HepG2 (cell line): ENCODE data around the gene MYO7B. TPM values are rescaled to one million over a fixed set of nuclear protein-coding genes. Genes with fewer than 3 reads are reported as not detected.

Source experiments
- AKAP8 ChIP-seq: sonication (generic); formaldehyde crosslinking; IDR thresholded peaks from 2 replicates; pipeline ENCODE4 v1.5.1; 2020; ENCODE audit warnings: mild to moderate bottlenecking, missing genetic modification reagents
- EED ChIP-seq: sonication (generic); formaldehyde crosslinking; IDR thresholded peaks from 2 replicates; pipeline ENCODE4 v1.5.0; 2020; ENCODE audit warnings: mild to moderate bottlenecking, missing genetic modification reagents
- GTF2F1 ChIP-seq: fragments of 150-350 bp; IDR thresholded peaks from 2 replicates; pipeline ENCODE4 v1.6.1; 2014; ENCODE audit warnings: low read length
- HDAC1 ChIP-seq: sonication (generic); formaldehyde crosslinking; IDR thresholded peaks from 2 replicates; pipeline ENCODE4 v1.5.1; 2020; ENCODE audit warnings: mild to moderate bottlenecking, missing genetic modification reagents
- HES4 ChIP-seq: sonication (generic); formaldehyde crosslinking; IDR thresholded peaks from 2 replicates; pipeline ENCODE4 v1.9.0; 2021; ENCODE audit warnings: mild to moderate bottlenecking, missing genetic modification reagents, borderline replicate concordance
- HNRNPLL ChIP-seq: fragments of 200-400 bp; formaldehyde crosslinking; IDR thresholded peaks from 2 replicates; pipeline ENCODE4 v1.6.1; 2017; ENCODE audit warnings: mild to moderate bottlenecking, low read depth, low read length; ENCODE audit not compliant: poor library complexity, severe bottlenecking
- HOXA7 ChIP-seq: sonication (generic); formaldehyde crosslinking; IDR thresholded peaks from 2 replicates; pipeline ENCODE4 v1.8.1; 2022; ENCODE audit warnings: mild to moderate bottlenecking, missing genetic modification reagents, moderate library complexity
- JUNB ChIP-seq: sonication (generic); formaldehyde crosslinking; IDR thresholded peaks from 2 replicates; pipeline ENCODE4 v1.8.0; 2022; ENCODE audit warnings: missing genetic modification reagents, mild to moderate bottlenecking, borderline replicate concordance
- MIER2 ChIP-seq: IDR thresholded peaks from 2 replicates; pipeline ENCODE4 v1.6.1; 2016; ENCODE audit warnings: missing biosample characterization, missing genetic modification reagents
- PHF8 ChIP-seq: sonication (generic); formaldehyde crosslinking; IDR thresholded peaks from 2 replicates; pipeline ENCODE4 v1.5.0; 2020; ENCODE audit warnings: missing genetic modification reagents
- RBAK ChIP-seq: sonication (generic); formaldehyde crosslinking; IDR thresholded peaks from 2 replicates; pipeline ENCODE4 v1.5.1; 2020; ENCODE audit warnings: mild to moderate bottlenecking, missing genetic modification reagents
- RORA ChIP-seq: sonication (generic); formaldehyde crosslinking; IDR thresholded peaks from 2 replicates; pipeline ENCODE4 v1.5.0; 2020; ENCODE audit warnings: mild to moderate bottlenecking, missing genetic modification reagents, moderate library complexity
- SALL2 ChIP-seq: sonication (generic); formaldehyde crosslinking; IDR thresholded peaks from 2 replicates; pipeline ENCODE4 v1.8.1; 2023; ENCODE audit warnings: mild to moderate bottlenecking, missing genetic modification reagents, inconsistent platforms
- SP2 ChIP-seq: sonication (generic); formaldehyde crosslinking; IDR thresholded peaks from 2 replicates; pipeline ENCODE4 v1.5.1; 2020; ENCODE audit warnings: mild to moderate bottlenecking, missing genetic modification reagents
- SPEN ChIP-seq: sonication (generic); formaldehyde crosslinking; IDR thresholded peaks from 2 replicates; pipeline ENCODE4 v1.5.1; 2020; ENCODE audit warnings: low read depth, mild to moderate bottlenecking, missing genetic modification reagents
- TCF12 ChIP-seq, 2 experiments: fragments of 450-650 bp in 1 of 2; sonication (generic) in 1 of 2; formaldehyde crosslinking in 1 of 2; IDR thresholded peaks; 2 replicates each; pipeline versions ENCODE4 v1.6.1 to v1.8.0; 2017 to 2022; ENCODE audit warnings: antibody characterized with exemption in 1 of 2, mild to moderate bottlenecking in 1 of 2, missing genetic modification reagents in 1 of 2, moderate library complexity in 1 of 2
- ZEB1 ChIP-seq: IDR thresholded peaks from 2 replicates; pipeline ENCODE4 v1.6.1; 2012; ENCODE audit warnings: mild to moderate bottlenecking, low read depth, inconsistent platforms; ENCODE audit not compliant: insufficient replicate concordance
- ZNF713 ChIP-seq: sonication (generic); formaldehyde crosslinking; IDR thresholded peaks from 2 replicates; pipeline ENCODE4 v1.4.0; 2020; ENCODE audit warnings: mild to moderate bottlenecking, missing genetic modification reagents
- ZNF761 ChIP-seq: sonication (generic); formaldehyde crosslinking; conservative IDR thresholded peaks from 2 replicates; pipeline ENCODE4 v1.4.0; 2020; ENCODE audit warnings: mild to moderate bottlenecking, missing genetic modification reagents
- polyA plus RNA-seq, 8 experiments: library from polyadenylated mRNA; depleted of rRNA in 3 of 8; stranded (reverse) in 7 of 8; unstranded in 1 of 8; fragments of >200 nt; fragmentation: Illumina TruSeq in 4 of 8; extraction: Trizol in 4 of 8; gene quantifications; 2 replicates each; pipeline versions ENCODE4 v1.2.1 to v1.2.3, GENCODE V29; 2011 to 2016; ENCODE audit warnings: low read depth in 4 of 8, missing spikeins in 1 of 8, mixed read lengths in 1 of 8; ENCODE audit not compliant: insufficient read depth in 1 of 8
- total RNA-seq, 5 experiments: library from RNA; depleted of rRNA; stranded (reverse); fragments of >200 nt; fragmentation: Illumina TruSeq; extraction: Trizol; gene quantifications; 2 replicates each; pipeline ENCODE4 v1.2.3, GENCODE V29; 2016; ENCODE audit warnings: low read depth in 1 of 5
- TF ChIP-seq, protein P1 (sequence below): sonication (generic); formaldehyde crosslinking; IDR thresholded peaks from 2 replicates; pipeline ENCODE4 v1.8.1; 2023; ENCODE audit warnings: mild to moderate bottlenecking, moderate library complexity, missing genetic modification reagents
- TF ChIP-seq, protein P2 (sequence below): sonication (generic); formaldehyde crosslinking; IDR thresholded peaks from 2 replicates; pipeline ENCODE4 v1.4.0; 2020; ENCODE audit warnings: missing genetic modification reagents
- TF ChIP-seq, protein P3 (sequence below): sonication (generic); formaldehyde crosslinking; IDR thresholded peaks from 2 replicates; pipeline ENCODE4 v1.5.1; 2020; ENCODE audit warnings: mild to moderate bottlenecking, moderate library complexity, missing genetic modification reagents
- TF ChIP-seq, protein P4 (sequence below): sonication (generic); formaldehyde crosslinking; IDR thresholded peaks from 2 replicates; pipeline ENCODE4 v1.5.1; 2020; ENCODE audit warnings: missing genetic modification reagents, mild to moderate bottlenecking, borderline replicate concordance
- TF ChIP-seq, protein P5 (sequence below): sonication (generic); formaldehyde crosslinking; IDR thresholded peaks from 2 replicates; pipeline ENCODE4 v1.5.0; 2020; ENCODE audit warnings: missing genetic modification reagents

The MYO7B gene
- total and polyA plus RNA-seq, 2 of the 13 experiments (the other 11 are each of a cell fraction or from before 2014, with no cell fraction given): not detected

DNA sequence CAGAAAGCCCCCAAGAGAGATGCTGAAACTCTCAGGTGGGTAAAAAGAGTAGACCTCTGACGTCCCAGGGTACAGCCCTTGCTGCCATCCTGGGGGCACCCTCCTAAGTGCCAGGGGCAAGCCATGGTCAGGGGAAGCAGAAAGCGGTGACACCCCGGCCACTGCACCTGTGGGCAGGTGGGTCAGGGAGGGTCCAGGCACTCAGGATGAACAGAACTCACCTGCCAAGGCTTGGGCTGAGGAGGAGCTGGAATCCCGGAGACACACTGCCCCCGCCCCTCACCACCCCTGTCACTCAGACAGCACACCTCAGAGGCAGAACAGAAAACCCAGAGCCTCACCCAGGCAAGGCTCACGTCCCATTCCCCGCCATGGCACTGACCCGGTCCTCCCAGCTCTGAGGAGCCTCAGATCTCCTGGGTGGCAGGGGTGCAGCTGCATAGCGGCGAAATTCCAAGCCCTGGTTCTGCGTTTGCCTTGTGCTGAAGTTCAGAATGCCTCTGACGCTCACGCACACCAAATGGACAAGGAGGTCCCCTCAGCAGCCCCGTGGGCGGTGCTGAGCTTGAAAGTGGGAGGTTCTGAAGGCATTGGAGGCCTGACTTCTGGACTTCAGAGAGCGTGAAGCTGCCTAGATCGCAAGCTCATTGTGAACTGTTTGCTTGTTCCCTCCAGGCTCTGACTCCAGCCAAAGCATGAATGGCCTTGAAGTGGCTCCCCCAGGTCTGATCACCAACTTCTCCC lies 114.7 kb downstream of the MYO7B start (continued):
- TF ChIP-seq, protein P1, sequence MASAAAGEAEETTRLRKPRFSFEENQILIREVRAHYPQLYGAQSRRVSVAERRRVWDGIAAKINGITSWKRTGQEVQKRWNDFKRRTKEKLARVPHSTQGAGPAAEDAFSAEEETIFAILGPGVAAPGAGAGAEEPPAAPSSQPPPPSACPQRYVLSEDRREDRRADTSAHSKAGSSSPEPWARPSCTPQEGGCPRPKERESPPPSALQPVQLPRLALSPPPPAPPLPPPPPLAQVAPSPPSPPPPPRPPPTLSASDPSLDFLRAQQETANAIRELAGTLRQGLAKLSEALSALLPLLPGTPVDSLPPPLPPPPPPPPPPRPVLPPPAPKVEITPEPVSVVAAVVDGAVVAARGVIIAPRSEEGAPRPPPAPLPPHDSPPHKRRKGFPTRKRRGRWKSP (CRISPR knock-in tag): 0 out of 2 replicates have a peak, but pooled peaks have one; percentile 11
- no peak for TF ChIP-seq TCF12 (IDR thresholded peaks at IDR 0.05)
- TF ChIP-seq TCF12 (CRISPR knock-in tag; IDR thresholded peaks at IDR 0.05): no peak
- no peak for TF ChIP-seq SALL2 (CRISPR knock-in tag)
- TF ChIP-seq, protein P2, sequence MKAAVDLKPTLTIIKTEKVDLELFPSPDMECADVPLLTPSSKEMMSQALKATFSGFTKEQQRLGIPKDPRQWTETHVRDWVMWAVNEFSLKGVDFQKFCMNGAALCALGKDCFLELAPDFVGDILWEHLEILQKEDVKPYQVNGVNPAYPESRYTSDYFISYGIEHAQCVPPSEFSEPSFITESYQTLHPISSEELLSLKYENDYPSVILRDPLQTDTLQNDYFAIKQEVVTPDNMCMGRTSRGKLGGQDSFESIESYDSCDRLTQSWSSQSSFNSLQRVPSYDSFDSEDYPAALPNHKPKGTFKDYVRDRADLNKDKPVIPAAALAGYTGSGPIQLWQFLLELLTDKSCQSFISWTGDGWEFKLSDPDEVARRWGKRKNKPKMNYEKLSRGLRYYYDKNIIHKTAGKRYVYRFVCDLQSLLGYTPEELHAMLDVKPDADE (CRISPR knock-in tag): no peak
- TF ChIP-seq, protein P3, sequence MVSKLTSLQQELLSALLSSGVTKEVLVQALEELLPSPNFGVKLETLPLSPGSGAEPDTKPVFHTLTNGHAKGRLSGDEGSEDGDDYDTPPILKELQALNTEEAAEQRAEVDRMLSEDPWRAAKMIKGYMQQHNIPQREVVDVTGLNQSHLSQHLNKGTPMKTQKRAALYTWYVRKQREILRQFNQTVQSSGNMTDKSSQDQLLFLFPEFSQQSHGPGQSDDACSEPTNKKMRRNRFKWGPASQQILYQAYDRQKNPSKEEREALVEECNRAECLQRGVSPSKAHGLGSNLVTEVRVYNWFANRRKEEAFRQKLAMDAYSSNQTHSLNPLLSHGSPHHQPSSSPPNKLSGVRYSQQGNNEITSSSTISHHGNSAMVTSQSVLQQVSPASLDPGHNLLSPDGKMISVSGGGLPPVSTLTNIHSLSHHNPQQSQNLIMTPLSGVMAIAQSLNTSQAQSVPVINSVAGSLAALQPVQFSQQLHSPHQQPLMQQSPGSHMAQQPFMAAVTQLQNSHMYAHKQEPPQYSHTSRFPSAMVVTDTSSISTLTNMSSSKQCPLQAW (CRISPR knock-in tag): 0 out of 2 replicates have a peak, but pooled peaks have one; percentile 1
- TF ChIP-seq ZNF761 (CRISPR knock-in tag): no peak
- TF ChIP-seq MIER2 (CRISPR knock-in tag): 0 out of 2 replicates have a peak, but pooled peaks have one; percentile 0
- no peak for TF ChIP-seq GTF2F1
- TF ChIP-seq HOXA7 (CRISPR knock-in tag): no peak
- no peak for TF ChIP-seq SPEN
- no peak for TF ChIP-seq RBAK
- no peak for TF ChIP-seq JUNB (CRISPR knock-in tag)
- TF ChIP-seq, protein P4, sequence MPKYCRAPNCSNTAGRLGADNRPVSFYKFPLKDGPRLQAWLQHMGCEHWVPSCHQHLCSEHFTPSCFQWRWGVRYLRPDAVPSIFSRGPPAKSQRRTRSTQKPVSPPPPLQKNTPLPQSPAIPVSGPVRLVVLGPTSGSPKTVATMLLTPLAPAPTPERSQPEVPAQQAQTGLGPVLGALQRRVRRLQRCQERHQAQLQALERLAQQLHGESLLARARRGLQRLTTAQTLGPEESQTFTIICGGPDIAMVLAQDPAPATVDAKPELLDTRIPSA (CRISPR knock-in tag): no peak
- 0 out of 2 replicates have a peak, but pooled peaks have one; percentile 63 for TF ChIP-seq HES4 (CRISPR knock-in tag)
- no peak for TF ChIP-seq ZEB1
- TF ChIP-seq EED (CRISPR knock-in tag): peak; percentile 78; the same call in 1 of the 2 replicates
- no peak for TF ChIP-seq HNRNPLL
- 0 out of 2 replicates have a peak, but pooled peaks have one; percentile 16 for TF ChIP-seq HDAC1
- TF ChIP-seq, protein P5, sequence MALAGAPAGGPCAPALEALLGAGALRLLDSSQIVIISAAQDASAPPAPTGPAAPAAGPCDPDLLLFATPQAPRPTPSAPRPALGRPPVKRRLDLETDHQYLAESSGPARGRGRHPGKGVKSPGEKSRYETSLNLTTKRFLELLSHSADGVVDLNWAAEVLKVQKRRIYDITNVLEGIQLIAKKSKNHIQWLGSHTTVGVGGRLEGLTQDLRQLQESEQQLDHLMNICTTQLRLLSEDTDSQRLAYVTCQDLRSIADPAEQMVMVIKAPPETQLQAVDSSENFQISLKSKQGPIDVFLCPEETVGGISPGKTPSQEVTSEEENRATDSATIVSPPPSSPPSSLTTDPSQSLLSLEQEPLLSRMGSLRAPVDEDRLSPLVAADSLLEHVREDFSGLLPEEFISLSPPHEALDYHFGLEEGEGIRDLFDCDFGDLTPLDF (CRISPR knock-in tag): no peak
- no peak for TF ChIP-seq AKAP8 (CRISPR knock-in tag)
- 0 out of 2 replicates have a peak, but pooled peaks have one; percentile 11 for TF ChIP-seq PHF8 (CRISPR knock-in tag)
- TF ChIP-seq SP2 (CRISPR knock-in tag): no peak
- no peak for TF ChIP-seq RORA (CRISPR knock-in tag)
- no peak for TF ChIP-seq ZNF713 (CRISPR knock-in tag)
